Stimulated activated CD4-positive, alpha-beta T cell treated with anti-CD3 and anti-CD28 coated beads, Interleukin-12 subunit alpha, Interleukin-12 subunit beta, amount 100 ng/mL, for 48 hours (primary cell): ENCODE results near the gene TMPRSS2.

Experiments
- DNase-seq, 3 donors: peaks; one replicate each; pipeline ENCODE4 v3.0.0-alpha.2; 2020; ENCODE audit warnings: low read depth in 2 of 3, low spot score in 1 of 3

TMPRSS2 gene

DNA sequence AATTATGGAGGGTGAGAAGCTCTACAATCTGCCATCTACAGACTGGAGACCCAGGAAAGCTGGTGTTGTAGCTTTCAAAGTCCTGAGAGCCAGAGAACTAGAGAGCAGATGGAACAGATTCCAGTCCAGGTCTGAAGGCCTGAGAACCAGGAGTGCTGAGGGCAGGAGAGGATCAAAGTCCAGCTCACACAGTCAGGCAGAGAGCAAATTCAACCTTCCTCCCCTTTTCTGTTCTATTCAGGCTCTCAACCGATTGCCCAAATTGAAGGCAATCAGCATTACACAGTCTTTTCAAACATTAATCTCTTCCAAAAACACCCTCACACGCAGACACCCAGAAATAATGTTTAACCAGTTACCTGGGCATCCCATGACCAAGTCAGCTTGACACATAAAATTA is 2.5 kb upstream of the TMPRSS2 start:
- DNase-seq, result no peak

- no peak for DNase-seq
Observed at GRCh38 chr21:41509733-41510132, 1.8 kb upstream of the TMPRSS2 start.

DNA sequence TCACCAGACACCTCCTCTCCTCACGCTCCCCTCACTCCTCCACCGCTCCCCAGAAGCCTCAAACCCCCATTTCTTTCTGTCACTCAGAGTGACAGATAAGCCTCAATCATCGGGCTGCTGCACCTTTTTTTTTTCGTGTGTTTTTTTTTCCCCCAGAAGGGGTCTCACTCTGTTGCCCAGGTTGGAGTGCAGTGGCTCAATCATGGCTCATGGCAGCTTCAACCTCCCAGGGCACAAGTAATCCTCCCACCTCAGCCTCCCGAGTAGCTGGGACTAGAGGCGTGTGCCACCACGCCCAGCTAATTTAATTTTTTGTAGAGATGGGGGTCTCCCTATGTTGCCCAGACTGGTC is 1.2 kb upstream of the TMPRSS2 start:
- DNase-seq, result no peak

DNA sequence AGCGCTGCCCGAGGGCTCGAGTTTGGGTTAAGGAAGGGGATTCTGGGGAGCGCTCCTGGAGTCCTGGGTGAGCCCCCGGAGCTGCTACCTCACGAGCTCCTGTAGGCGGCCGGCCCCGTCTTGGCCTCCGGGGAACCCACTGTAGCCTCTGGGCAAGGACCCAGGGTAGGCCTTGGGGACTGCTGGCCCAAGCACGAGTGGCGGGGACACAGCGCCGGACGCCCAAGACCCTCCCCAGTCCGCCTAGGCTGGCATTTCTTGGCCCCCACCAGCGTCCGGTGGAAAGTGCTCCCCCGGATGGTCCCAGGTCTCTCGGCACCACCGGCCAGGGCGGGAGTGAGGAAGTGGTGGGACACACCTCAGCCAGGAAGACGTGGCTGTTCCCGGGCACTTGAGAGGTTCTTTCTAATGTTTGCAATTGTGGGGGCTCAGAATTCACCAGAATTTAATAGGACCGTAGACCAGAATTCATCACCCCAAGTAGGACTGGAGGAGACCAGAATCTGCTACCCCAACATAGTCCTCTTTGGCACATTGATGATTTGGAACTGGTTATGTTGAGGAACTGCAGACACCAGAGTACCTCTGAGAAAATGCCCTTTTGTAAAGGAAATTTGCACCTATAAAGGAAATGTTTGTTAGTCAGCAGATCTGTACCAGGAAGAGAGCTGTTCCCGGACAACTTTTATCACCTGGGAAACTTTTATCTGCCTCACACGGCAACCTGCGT is 622 bp upstream of the TMPRSS2 start:
- DNase-seq, result no peak

DNA sequence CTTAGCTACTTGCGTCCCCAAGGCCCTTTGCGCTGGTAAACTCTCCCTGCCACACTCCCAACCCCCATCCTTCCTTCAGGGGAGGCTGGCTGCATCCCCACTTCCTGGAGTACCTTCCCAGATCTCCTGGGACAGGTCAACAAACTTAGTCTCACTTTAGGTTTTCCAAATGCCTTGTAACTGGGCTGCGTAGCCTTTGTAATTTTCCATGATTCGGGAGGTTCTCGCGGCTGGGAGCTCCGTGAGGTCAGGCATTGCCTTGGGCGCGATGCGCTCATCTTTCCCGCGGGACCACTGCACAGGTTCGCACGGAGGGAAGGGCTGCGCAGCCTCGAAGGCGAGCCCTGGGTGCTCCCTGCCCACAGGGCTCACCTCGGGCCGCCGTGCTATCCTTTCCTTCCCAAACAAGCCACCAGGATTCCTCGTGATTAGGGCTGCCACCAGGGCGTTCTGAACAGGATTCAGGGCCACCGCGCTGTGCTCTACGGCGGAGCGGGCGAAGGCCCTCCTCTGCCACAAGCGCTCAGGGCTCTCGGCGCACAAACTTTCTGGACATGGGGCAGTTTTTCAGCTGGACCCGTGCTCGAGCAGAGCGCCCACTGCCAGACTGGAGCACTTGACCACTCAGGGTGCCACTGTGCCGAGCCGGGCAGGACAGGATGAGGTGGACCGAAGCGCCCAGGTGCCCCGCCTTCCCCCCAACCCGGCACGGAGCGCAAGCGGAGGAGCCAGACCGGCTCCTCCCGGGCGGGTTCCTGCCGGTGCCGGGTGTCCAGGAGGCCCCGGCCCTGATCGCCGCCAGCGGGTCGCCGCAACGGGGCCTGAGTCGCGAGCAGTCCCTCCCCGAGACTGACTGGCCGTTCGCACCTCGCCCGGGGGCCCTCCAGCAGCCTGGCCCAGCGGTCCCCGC is 1.1 kb downstream of the TMPRSS2 start:
- no peak for DNase-seq

DNA sequence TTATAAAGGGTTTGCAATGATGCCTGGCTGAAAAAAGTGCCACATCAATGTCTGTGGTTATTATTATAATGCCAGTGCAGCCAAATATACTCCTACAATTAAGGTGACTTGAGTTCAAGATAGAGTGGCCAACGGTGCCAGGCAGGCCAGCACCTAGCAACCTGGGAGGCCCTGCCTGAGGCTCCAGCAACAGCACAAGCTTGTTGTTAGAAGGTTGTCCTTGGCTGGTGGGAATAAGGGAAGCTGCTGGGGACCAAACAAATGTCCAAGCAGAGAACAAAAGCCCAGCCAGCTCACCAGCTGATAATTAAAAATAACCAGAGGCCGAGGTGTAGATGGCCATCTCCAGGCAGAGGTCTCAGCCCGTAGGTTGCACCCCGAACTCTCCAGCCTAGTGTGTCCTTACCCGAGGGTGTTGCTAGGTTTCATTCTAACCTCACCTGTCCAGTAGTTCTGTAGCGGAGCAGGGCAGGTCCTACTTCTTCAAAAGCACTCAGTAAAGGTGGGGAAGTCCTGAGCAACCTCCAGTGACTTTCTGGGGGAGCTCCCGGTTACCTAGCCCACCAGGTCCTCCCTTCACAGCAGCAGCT is 1.9 kb downstream of the TMPRSS2 start:
- DNase-seq, result no peak

- no peak for DNase-seq
Observed at GRCh38 chr21:41504030-41504429, 3.9 kb downstream of the TMPRSS2 start.

GRCh38 chr21:41503331-41503730 is 4.6 kb downstream of the TMPRSS2 start:
- no peak for DNase-seq

- no peak for DNase-seq
Observed at GRCh38 chr21:41501919-41502318, 6.0 kb downstream of the TMPRSS2 start.

GRCh38 chr21:41500931-41501381 is 7.0 kb downstream of the TMPRSS2 start:
- DNase-seq, result no peak

GRCh38 chr21:41500363-41500762 is 7.6 kb downstream of the TMPRSS2 start:
- no peak for DNase-seq

GRCh38 chr21:41499920-41500319 is 8.0 kb downstream of the TMPRSS2 start:
- no peak for DNase-seq

GRCh38 chr21:41497788-41498187 is 10.2 kb downstream of the TMPRSS2 start:
- no peak for DNase-seq

GRCh38 chr21:41497008-41497407 is 10.9 kb downstream of the TMPRSS2 start:
- DNase-seq, result no peak

DNA sequence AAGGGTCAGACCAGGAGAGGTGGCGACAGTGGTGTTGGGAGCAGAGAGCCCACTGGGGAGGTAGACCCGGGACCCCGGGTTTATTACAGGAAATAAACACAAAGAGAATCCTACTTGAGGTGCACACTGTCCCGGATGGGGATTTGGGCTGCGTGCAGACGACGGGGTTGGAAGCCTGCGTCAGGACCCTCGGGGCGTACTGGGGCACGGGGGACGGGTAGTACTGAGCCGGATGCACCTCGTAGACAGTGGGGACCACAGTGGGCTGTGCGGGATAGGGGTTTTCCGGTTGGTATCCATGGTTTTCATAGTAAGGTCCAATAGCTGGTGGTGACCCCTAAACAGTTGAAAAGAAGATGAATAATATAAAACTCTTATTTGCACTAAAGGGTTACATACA is 13.7 kb downstream of the TMPRSS2 start:
- no peak for DNase-seq

DNA sequence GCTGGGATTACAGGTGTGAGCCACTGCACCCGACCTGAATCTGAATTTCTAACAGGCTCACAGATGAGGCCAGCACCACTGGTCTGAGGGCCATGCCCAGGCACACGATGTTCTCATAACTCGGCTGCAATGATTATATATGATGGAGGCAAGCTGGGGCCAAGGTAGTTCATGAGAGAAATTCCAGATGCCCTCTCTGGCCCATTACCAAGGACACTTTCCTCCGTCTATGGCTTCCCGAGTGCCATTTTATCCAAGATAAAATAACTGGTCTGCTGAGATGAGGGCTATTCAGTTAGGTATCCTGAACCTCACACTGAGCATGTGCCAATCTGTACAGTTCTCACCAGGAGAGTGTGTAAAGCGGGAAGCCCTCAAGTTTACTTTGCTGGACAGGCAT is 16.5 kb downstream of the TMPRSS2 start:
- no peak for DNase-seq

DNA sequence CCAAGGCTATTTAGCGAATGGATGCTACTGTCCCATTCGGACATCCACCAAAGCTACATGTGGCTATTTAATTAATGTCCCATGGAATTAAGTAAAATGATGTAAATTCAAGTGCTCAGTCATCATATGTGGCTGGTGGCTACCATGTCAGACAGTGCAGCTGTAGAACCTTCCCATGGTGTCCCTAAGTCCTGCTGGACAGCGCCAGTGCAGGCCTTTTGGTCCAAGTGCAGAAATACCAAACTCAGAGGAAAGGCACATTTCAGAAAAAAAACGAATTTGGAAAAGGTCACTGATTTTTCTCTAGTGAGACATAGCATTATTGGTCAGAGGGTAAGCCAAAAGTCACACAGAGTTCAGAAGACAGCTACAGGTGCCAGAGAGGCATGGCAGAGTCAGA is 17.6 kb downstream of the TMPRSS2 start:
- DNase-seq, result no peak

DNA sequence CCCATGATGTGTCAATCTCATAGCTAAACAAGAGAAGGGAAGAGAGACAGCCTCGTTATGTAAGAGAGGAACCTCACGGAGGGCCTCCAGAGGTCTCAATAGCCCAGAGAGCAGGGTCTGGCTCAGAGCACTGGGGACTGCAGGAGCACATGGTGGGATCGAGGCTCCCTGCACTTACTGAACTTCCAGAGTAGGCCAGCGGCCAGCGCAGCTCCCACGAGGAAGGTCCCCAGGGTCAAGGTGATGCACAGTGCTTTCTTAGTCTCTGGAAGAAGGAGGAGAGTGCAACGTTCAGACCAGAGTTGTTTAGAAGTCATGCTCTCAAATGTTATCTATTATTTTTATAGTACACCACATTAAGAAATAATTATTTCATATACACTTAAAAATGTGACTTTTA is 18.6 kb downstream of the TMPRSS2 start:
- no peak for DNase-seq

GRCh38 chr21:41488080-41488479 is 19.9 kb downstream of the TMPRSS2 start:
- no peak for DNase-seq

- DNase-seq, result no peak
Observed at GRCh38 chr21:41487082-41487481, 20.9 kb downstream of the TMPRSS2 start.

- no peak for DNase-seq
Observed at GRCh38 chr21:41483973-41484372, 24.0 kb downstream of the TMPRSS2 start.

DNA sequence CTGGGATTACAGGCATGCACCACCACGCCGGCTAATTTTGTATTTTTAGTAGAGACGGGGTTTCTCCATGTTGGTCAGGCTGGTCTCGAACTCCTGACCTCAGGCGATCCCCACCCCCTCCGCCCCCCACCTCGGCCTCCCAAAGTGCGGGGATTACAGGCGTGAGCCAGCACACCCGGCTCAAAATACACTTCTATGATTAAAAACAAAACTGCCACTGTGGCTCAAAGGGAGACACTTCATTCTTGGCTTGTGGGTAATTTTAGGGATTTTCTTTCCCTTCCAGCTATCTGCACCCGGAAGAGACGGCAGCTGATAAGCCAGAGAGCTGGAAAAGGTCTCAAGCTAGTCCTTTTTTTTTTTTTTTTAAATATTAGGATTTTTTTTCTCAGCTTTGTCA is 24.5 kb downstream of the TMPRSS2 start:
- DNase-seq, result no peak
